Measurements from ENCODE around the gene ATP13A3.
"Not testable (repeated sequence)": the region's sequence is repeated elsewhere in the genome, so short reads cannot be mapped to it uniquely, and the experiment has no call there.

ATP13A3 gene

GRCh38 chr3:194499516-194499915, 12.7 kb upstream of the ATP13A3 start:
- not testable (repeated sequence) for DNase-seq (ENCODE audit: low spot score)

- no peak for DNase-seq (ENCODE audit: low spot score)
Observed at GRCh38 chr3:194497799-194498575, 11.2 kb upstream of the ATP13A3 start.

DNA sequence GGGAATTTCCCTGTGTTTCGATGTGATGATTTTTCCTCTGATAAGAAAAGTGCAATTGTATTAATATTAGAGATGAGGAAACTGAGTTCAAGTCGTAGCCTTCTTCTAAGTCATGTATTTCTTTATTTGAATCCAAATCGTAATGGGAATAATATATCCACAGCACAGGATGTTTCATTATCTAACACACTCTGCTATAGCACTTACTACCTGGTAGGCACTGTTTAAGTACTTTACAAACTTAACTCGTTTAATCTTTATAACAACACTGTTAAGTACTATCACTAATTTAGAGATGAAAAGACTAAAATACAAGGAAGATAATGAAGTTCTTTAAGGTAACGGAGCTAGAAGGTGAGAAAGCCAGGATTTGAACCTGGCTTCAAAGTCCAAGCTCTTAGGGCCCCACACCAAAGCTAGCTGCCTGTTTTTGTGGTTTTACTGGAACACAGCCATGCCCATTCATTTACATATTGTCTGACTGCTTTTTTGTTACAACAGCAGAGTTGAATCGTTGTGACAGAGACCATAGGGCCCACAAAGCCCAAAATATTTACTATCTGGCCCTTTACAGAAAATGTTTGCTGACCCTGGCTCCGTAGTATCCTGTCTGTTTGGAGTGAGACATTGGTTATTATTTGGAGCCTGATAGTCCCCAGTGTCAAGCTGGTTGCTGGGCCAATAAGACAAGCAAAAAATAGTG, 9.6 kb upstream of the ATP13A3 start:
- DNase-seq (ENCODE audit: low spot score) = no peak

- no peak for DNase-seq (ENCODE audit: low spot score)
Observed at GRCh38 chr3:194494951-194495374, 8.2 kb upstream of the ATP13A3 start.

DNA sequence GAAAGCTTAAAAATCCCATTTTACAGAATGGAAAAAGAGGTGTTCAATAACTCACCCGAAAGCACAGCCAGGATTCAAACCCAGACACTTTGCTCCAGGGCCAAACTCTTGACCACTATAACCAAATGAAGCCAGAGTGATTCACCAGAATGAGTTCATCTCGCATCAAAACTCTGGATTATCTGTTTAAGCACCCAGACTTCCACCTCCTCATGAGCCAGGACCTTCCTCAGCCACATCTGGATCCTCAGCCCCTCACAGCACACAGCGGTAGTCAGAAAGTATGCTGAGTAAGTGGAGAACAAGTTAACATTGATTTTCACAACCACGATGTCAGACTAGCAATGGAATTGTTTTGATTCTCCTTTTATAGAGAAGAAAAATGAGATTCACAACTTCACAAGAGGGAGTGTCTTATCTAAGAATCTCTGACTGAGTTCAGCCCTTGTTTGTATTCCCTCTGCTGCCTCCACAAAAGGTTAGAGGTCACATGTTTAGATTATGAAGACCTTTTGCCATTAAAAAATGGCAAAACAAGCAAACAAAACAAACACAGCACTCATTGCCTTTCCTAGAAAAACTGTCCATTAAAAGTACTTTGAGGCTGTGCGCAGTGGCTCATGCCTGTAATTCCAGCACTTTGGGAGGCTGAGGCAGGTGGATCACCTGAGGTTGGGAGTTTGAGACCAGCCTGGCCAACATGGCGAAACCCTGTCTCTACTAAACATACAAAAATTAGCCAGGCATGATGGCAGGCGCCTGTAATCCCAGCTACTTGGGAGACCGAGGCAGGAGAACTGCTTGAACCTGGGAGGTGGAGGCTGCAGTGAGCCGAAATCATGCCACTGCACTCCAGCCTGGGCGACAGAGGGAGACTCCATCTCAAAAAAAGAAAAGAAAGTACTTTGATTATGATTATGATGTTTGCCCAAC, 7.5 kb upstream of the ATP13A3 start:
- not testable (repeated sequence) for DNase-seq (ENCODE audit: low spot score)

DNA sequence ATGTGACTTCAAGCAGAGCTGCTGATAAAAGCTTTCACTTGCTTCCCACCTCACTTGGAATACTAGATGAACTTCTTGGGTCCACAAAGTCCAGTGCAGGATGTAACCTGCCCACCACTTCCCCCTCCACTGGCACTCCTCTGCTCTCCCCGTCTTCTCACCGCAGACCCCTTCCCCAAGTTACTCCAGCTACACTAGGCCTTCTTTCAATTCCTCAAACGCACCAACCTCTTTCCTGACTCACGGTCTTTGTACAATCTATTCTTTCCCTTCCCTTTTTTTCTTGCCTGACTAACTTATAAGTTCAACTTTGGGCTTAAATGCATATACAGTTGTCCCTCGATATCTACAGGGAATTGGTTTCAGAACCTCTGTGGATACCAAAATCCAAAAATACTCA, 5.2 kb upstream of the ATP13A3 start:
- DNase-seq (ENCODE audit: low spot score) = no peak

DNA sequence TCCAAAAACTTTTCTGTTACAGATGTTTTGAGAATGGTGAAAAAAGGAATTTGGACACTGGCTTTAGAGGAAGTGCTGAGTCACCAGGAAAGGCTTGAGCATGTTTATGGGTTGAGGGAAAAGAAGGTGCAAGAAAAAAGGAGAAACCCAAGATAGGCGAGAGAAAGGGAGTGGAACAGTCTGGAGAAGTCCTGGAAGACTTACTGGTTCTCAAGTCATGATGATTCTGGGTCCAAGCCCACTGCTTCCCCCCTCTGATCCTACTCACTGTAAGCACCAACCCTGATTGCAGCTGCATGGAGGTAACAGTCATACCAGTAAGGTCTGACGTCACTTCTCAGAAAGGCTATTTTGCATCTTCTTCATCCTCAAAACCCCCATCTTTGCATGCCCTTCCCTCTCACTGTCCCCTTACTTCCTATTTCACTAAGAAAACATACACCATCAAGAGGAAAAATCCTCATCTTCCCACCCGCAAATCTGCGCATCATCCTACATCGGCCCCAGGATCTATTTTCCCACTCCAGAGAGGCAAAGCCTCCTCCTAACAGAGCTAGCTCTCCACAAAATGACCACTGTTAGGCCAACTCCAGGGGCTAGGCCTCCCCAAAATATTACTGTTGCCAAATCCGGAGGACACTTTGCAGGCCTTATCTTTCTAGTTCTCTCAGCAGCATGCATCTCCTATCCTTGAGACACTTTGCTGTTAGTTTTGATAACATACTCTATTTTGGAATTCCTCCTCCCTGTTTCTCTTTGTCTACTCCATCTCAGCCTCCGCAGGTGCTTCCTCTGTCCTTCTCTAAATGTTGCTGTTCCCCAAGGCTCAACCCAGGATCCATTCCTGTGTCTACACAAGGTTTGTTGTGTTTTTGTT, 3.2 kb upstream of the ATP13A3 start:
- DNase-seq (ENCODE audit: low spot score) = no peak

DNA sequence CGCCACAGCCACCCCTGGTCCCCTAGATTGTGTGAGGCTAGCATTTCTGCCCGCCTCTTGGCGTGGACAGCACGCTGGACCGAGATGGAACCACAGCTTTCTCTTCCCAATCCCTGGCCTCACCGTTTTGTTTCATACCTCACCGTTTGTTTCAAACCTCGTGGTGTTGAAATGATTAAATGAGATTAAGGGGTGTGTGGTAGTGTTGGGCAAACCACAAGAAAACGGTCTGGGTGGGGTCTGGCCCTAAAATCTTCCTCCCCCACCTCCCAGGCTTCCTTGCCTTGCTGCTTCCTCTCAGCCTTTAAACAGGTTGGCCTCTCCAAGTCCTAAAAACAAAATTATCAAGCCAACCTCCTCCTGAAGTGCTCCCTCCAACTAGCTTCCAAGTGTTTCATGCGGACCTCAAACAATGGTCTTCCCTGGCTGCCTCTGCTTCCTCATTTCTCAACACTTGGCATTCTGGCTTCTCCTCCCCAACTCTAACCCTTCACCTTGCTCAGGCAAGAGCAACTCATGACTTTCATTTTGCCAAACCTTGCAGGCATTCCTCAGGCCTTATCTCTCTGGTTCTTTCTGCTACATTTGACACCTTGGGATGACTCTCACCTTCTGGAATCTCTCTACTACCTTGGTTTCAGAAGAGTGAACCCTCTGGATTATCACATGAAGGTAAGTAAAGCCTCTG, 1.4 kb upstream of the ATP13A3 start:
- DNase-seq (ENCODE audit: low spot score) = no peak

DNA sequence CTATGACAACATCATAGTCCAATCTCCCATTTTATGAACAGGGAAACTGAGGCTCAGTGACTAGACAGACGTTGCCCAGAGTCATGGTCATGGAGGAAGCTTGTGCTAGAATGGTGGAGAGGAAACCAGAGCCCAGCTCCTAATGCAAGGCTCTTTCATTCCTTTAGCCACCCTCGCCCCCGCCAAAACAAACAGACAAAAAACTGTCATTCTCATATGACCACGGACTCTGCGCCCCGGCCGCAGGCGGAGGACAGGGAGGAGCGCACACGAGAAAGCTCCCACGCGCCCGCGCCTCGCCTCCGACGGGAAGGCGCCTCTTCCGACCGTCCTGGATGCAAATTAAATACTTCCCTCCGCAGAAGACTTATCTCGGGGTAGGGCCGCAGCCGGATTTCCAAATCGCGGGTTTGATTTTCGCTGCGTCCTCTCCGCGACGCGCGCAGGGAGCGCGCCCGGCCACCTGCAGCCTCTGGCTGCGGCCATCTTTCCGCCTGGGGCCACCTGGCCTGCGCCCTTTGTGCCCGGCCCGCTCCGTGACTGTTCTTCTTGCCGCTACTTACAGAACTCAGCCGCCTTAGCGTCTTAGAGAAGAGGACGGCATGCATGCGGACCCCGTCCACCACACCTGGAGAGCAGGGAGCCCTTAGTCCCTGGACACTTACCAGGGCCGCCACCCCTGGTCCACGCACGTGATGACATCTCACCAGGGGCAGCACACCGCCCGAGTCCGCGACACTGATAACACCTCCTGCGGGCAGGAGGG, 670 bp upstream of the ATP13A3 start:
- DNase-seq (ENCODE audit: low spot score) = no peak

DNA sequence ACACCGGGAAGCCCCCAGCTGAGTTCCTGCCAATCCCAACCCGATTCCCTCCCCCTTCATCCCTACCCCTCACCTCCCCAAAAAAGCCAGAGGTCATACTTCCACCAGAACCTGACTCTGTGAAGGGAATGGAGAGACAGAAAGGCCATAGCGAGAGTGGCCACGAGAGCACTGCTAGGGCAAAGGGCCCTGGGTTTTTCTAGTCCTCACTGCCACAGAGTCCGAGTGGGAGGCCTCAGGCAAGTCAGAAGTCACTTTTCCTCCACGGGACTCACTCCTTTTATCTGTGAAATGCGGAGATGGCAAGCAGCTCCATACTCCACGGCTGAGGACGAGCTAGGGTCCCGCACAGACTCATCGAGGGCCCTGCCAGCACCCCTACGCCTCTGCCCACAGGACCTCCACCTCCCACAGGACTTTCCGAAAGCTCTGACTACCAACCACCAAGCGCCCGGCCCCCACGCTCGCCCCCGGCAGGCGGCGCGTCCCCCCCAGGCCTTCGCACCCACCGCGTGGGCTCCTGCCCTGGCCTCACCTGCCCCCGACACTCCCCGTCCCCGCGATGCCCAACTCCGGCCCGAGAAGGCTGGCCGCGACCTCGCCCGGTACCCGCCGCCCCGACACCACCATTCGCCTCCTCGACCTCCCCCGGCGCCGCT, 792 bp downstream of the ATP13A3 start:
- DNase-seq (ENCODE audit: low spot score) = no peak

DNA sequence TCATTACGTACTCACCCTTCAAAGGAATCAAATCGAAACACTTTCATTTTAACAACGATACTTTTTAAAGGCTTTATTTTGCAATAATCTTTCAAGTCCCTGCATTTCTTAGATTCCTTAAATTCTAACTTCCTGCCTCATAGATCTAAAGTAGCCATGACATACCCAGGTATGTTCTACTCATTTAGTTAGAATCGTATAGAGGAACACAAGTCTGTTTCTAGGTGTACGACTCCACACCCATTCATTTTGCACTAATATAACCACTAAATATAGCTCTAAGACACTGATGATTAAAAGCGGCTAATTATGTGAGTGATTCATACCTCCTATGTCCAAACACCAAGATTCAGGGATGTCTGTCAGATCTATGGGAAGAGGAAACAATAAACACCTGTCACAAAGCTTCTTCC, 1.3 kb downstream of the ATP13A3 start:
- DNase-seq (ENCODE audit: low spot score) = no peak

DNA sequence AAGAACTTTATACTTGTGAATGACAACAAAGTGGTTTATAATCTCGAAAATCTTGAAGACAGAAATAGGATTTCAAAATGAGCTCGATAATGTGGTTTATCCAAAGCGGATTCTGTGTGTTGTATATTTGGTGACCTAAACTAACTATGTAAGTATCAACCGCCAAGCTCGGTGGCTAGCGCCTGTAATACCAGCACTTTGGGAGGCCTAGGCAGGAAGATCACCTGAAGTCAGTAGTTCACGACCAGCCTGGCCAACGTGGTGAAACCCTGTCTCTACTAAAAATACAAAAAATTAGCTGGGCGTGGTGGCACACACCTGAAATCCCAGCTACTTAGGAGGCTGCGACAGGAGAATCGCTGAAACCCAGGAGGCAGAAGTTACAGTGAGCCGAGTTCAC, 2.2 kb downstream of the ATP13A3 start:
- DNase-seq (ENCODE audit: low spot score) = no peak

DNA sequence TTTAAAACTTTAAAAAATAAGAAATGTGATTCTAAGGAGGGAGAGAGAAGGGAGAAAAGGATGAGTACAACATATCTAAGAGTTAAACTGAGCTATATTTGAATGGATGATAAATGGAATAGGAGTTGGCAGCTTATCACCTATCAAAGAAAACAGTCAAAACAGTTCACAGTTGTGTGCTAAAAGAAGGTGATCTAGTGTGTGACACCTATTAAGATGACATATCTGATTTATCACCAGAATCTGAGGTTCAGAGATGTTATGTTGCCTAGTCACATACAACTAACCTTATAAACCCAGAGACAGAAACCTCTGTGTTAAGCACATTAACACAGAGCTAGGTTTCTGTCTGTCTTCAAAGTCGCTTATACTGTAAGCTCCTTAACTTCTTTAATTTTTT, 3.0 kb downstream of the ATP13A3 start:
- DNase-seq (ENCODE audit: low spot score) = no peak

DNA sequence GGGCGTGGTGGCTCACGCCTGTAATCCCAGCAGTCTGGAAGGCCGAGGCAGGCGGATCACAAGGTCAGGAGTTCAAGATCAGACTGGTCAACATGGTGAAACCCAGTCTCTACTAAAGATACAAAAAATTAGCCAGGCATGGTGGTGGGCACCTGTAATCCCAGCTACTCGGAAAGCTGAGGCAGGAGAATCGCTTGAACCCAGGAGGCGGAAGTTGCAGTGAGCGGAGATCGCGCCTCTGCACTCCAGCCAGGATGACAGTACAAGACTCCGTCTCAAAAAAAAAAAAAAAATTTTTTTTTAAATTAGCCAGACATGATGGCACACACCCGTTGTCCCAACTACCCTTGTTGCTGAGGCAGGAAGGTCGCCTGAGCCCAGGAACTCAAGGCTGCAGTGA, 4.0 kb downstream of the ATP13A3 start:
- DNase-seq (ENCODE audit: low spot score) = not testable (repeated sequence)

GRCh38 chr3:194482196-194482593, 4.6 kb downstream of the ATP13A3 start:
- no peak for DNase-seq (ENCODE audit: low spot score)

GRCh38 chr3:194481525-194482195, 5.1 kb downstream of the ATP13A3 start:
- peak; percentile 60 for DNase-seq (ENCODE audit: low spot score)

- no peak for DNase-seq (ENCODE audit: low spot score)
Observed at GRCh38 chr3:194481103-194481502, 5.7 kb downstream of the ATP13A3 start.

GRCh38 chr3:194476784-194477183, 10.0 kb downstream of the ATP13A3 start:
- DNase-seq (ENCODE audit: low spot score) = no peak

GRCh38 chr3:194475978-194476377, 10.8 kb downstream of the ATP13A3 start:
- DNase-seq (ENCODE audit: low spot score) = no peak
